ENCODE measurements around the gene C2orf78. TPM values are rescaled to one million over a fixed set of nuclear protein-coding genes. Genes with fewer than 3 reads are reported as not detected.

C2orf78 gene
- total and polyA plus RNA-seq, 4 donors = not detected

- Histone ChIP-seq H3K9ac (ENCODE audit: insufficient read depth in 1 of 2, low read length in 2 of 2) (no peak overlapping the region), H3K36me3 (ENCODE audit: control insufficient read depth in 4 of 4, insufficient read depth in 4 of 4, low read length in 4 of 4) (peaks cover 6 to 18% (median 11%) of the 10 kb centered on the region in 4 donors), H3K9me3 (ENCODE audit: control insufficient read depth in 4 of 4, insufficient read depth in 3 of 4, low read length in 3 of 4) (no peaks in the 10 kb centered on the region), H3K27ac (ENCODE audit: low read depth in 1 of 2, low read length in 1 of 2) (no peak overlapping the region), H3K4me3 (no peak overlapping the region), H3K4me1 (ENCODE audit: control insufficient read depth in 5 of 5, insufficient read depth in 5 of 5, low read length in 5 of 5) (peaks cover 0 to 6% (median 0%) of the 10 kb centered on the region in 5 donors), H3K27me3 (ENCODE audit: control insufficient read depth in 3 of 3, insufficient read depth in 3 of 3, low read length in 2 of 3) (no peaks in the 10 kb centered on the region)
- no peak for ATAC-seq (ENCODE audit: insufficient read depth, low FRiP score)
- no peak for TF ChIP-seq CTCF (IDR thresholded peaks at IDR 0.05; ENCODE audit: control extremely low read depth, extremely low read depth)
- DNase-seq = no peak
- 68 to 81% methylated on average over 4 of the region's 4 CpGs for WGBS, 2 donors
Observed at GRCh38 chr2:73837847-73838585, 54.0 kb downstream of the C2orf78 start.

DNA sequence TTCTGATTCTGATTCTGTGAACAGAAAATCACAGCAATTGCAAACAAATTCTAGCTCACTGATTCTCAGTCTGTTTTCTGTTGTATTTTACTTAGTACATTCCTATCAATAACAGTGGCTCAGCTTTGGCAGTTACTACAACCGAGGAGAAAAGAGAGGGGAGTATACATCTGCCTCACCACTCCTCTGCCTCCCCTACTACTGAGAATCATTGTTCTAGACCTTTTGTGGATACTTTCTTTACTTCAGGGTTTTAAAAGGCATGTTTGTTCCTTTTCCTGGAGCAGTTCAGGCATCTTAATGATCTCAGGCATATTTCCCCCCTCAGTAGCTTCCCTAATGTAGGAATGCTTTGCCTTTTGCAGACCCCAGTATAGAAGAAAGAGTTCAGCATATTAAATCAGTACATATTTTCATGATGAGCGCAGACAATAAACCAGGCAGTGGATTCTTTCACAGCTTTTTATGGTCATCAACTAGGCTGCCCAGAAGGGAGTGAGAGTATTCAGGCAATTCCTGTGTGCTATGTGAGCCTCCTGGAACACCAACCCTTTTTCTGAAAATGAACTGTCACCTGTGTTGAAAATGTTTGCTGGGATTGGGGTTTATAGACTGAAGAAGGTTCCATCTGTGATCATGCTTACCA lies 55.0 kb downstream of the C2orf78 start:
- TF ChIP-seq CTCF (IDR thresholded peaks at IDR 0.05; ENCODE audit: control extremely low read depth, extremely low read depth) = no peak
- WGBS, 2 donors = 63 to 87% methylated on average over 2 of the region's 2 CpGs
- no peak for ATAC-seq (ENCODE audit: insufficient read depth, low FRiP score)
- H3K4me1 ChIP-seq (ENCODE audit: control insufficient read depth in 5 of 5, insufficient read depth in 5 of 5, low read length in 5 of 5) = peaks cover 0 to 6% (median 0%) of the 10 kb centered on the region in 5 donors
- H3K27me3 ChIP-seq (ENCODE audit: control insufficient read depth in 3 of 3, insufficient read depth in 3 of 3, low read length in 2 of 3) = no peaks in the 10 kb centered on the region
- no peak overlapping the region for H3K27ac ChIP-seq (ENCODE audit: low read depth in 1 of 2, low read length in 1 of 2)
- no peaks in the 10 kb centered on the region for H3K9me3 ChIP-seq (ENCODE audit: control insufficient read depth in 4 of 4, insufficient read depth in 3 of 4, low read length in 3 of 4)
- peaks cover 5 to 12% (median 8%) of the 10 kb centered on the region in 4 donors for H3K36me3 ChIP-seq (ENCODE audit: control insufficient read depth in 4 of 4, insufficient read depth in 4 of 4, low read length in 4 of 4)
- H3K9ac ChIP-seq (ENCODE audit: insufficient read depth in 1 of 2, low read length in 2 of 2) = no peak overlapping the region
- no peak for DNase-seq
- no peak overlapping the region for H3K4me3 ChIP-seq

GRCh38 chr2:73839653-73840411 lies 55.8 kb downstream of the C2orf78 start:
- peaks cover 0 to 6% (median 0%) of the 10 kb centered on the region in 5 donors for H3K4me1 ChIP-seq (ENCODE audit: control insufficient read depth in 5 of 5, insufficient read depth in 5 of 5, low read length in 5 of 5)
- H3K9ac ChIP-seq (ENCODE audit: insufficient read depth in 1 of 2, low read length in 2 of 2) = no peak overlapping the region
- H3K27ac ChIP-seq (ENCODE audit: low read depth in 1 of 2, low read length in 1 of 2) = no peak overlapping the region
- no peak for ATAC-seq (ENCODE audit: insufficient read depth, low FRiP score)
- H3K36me3 ChIP-seq (ENCODE audit: control insufficient read depth in 4 of 4, insufficient read depth in 4 of 4, low read length in 4 of 4) = peaks cover 5 to 13% (median 8%) of the 10 kb centered on the region in 4 donors
- whole genome bisulfite sequencing, 2 donors = 83 to 86% methylated on average over 3 of the region's 3 CpGs
- H3K9me3 ChIP-seq (ENCODE audit: control insufficient read depth in 4 of 4, insufficient read depth in 3 of 4, low read length in 3 of 4) = no peaks in the 10 kb centered on the region
- H3K27me3 ChIP-seq (ENCODE audit: control insufficient read depth in 3 of 3, insufficient read depth in 3 of 3, low read length in 2 of 3) = no peaks in the 10 kb centered on the region
- TF ChIP-seq CTCF (IDR thresholded peaks at IDR 0.05; ENCODE audit: control extremely low read depth, extremely low read depth) = no peak
- DNase-seq = no peak
- no peak overlapping the region for H3K4me3 ChIP-seq
